Keratinocyte (primary cell): ENCODE results near the gene SLC6A7. TPM values are rescaled to one million over a fixed set of nuclear protein-coding genes. Genes with fewer than 3 reads are reported as not detected.

ENCODE experiments used
- DNase-seq: peaks from one replicate; pipeline ENCODE4 v3.0.0-alpha.2; 2011; ENCODE audit warnings: low read depth, missing footprints, low spot score
- FAIRE-seq: peaks from 2 replicates; lab custom pipeline; 2011; peaks lifted over from hg19 to GRCh38; lab: Jason Lieb, UNC
- H2AFZ ChIP-seq: 2 replicates; pipeline ENCODE4 v1.6.0; 2012; ENCODE audit warnings: low read length, control low read depth, inconsistent platforms; ENCODE audit not compliant: control insufficient read depth
- H3K27ac ChIP-seq: 2 replicates; pipeline ENCODE4 v1.5.1; 2011; ENCODE audit warnings: low read length; ENCODE audit not compliant: control insufficient read depth, insufficient read depth
- H3K27me3 ChIP-seq: 3 replicates; pipeline ENCODE4 v1.6.0; 2011; ENCODE audit warnings: low read length; ENCODE audit not compliant: control insufficient read depth, insufficient read depth; ENCODE audit errors: extremely low read depth
- H3K36me3 ChIP-seq, 2 experiments: 2 replicates in 1 of 2; 3 replicates in 1 of 2; pipeline ENCODE4 v1.5.1; 2011; ENCODE audit warnings: low read length in 2 of 2, mild to moderate bottlenecking in 1 of 2; ENCODE audit not compliant: control insufficient read depth in 2 of 2, insufficient read depth in 2 of 2; ENCODE audit errors: extremely low read depth in 1 of 2
- H3K4me1 ChIP-seq: 3 replicates; pipeline ENCODE4 v1.5.1; 2011; ENCODE audit warnings: low read length; ENCODE audit not compliant: control insufficient read depth, insufficient read depth; ENCODE audit errors: extremely low read depth
- H3K4me2 ChIP-seq: 3 replicates; pipeline ENCODE4 v1.6.0; 2011; ENCODE audit warnings: low read depth, low read length; ENCODE audit not compliant: control insufficient read depth, insufficient read depth; ENCODE audit errors: extremely low read depth
- H3K4me3 ChIP-seq, 3 experiments: fragments of 200-600 bp in 1 of 3; sonication (generic) in 1 of 3; 2 replicates in 2 of 3; 3 replicates in 1 of 3; pipeline ENCODE4 v1.5.1; 2011 to 2016; ENCODE audit warnings: low read length in 3 of 3, mild to moderate bottlenecking in 3 of 3, control low read depth in 2 of 3, inconsistent platforms in 1 of 3, low read depth in 1 of 3, mixed read lengths in 1 of 3, mixed run types in 1 of 3, moderate library complexity in 1 of 3; ENCODE audit not compliant: control insufficient read depth in 2 of 3, insufficient read depth in 2 of 3; ENCODE audit errors: extremely low read depth in 1 of 3
- H3K79me2 ChIP-seq: 2 replicates; pipeline ENCODE4 v1.6.0; 2012; ENCODE audit warnings: low read length; ENCODE audit not compliant: control insufficient read depth, insufficient read depth
- H3K9ac ChIP-seq: 3 replicates; pipeline ENCODE4 v1.6.0; 2011; ENCODE audit warnings: low read length; ENCODE audit not compliant: control insufficient read depth, insufficient read depth; ENCODE audit errors: extremely low read depth
- H3K9me1 ChIP-seq: 3 replicates; pipeline ENCODE4 v1.6.0; 2011; ENCODE audit warnings: low read length; ENCODE audit not compliant: control insufficient read depth, insufficient read depth; ENCODE audit errors: extremely low read depth
- H3K9me3 ChIP-seq: 2 replicates; pipeline ENCODE4 v1.5.1; 2012; ENCODE audit warnings: low read depth, low read length; ENCODE audit not compliant: control insufficient read depth
- H4K20me1 ChIP-seq: 3 replicates; pipeline ENCODE4 v1.6.0; 2011; ENCODE audit warnings: low read length; ENCODE audit not compliant: control insufficient read depth, insufficient read depth; ENCODE audit errors: extremely low read depth
- CTCF ChIP-seq, 3 experiments: IDR thresholded peaks in 1 of 3; conservative IDR thresholded peaks in 1 of 3; optimal IDR thresholded peaks in 1 of 3; 2 replicates in 2 of 3; 3 replicates in 1 of 3; pipeline versions ENCODE3 to v1.5.1; 2011; ENCODE audit warnings: low read length in 3 of 3, mild to moderate bottlenecking in 3 of 3, moderate library complexity in 2 of 3, control low read depth in 1 of 3, inconsistent platforms in 1 of 3; ENCODE audit not compliant: insufficient read depth in 2 of 3; ENCODE audit errors: extremely low read depth in 1 of 3
- EZH2 ChIP-seq: IDR thresholded peaks from one replicate; pipeline ENCODE4 v1.6.1; 2012; ENCODE audit warnings: inconsistent platforms, mild to moderate bottlenecking, low read length, moderate library complexity
- dilution Hi-C: fragments of 300-500 bp; cut with MboI; formaldehyde crosslinking; loops from one replicate; pipeline ENCODE4 v1.7.0; 2020; ENCODE audit warnings: low sequenced_read_pairs; ENCODE audit not compliant: extremely low pct_ligation_motif_present
- polyA plus RNA-seq, 5 experiments: library from polyadenylated mRNA; depleted of rRNA in 3 of 5; stranded (reverse) in 3 of 5; stranded (forward) in 1 of 5; unstranded in 1 of 5; fragments of >200 nt; gene quantifications; 1 replicate in 1 of 5; 2 replicates in 3 of 5; 3 replicates in 1 of 5; pipeline versions ENCODE4 v1.2.1 to v1.2.3, GENCODE V29; 2011 to 2012; ENCODE audit warnings: missing spikeins in 2 of 5, low read depth in 1 of 5, low replicate concordance in 1 of 5

SLC6A7 gene
- polyA plus RNA-seq, 1 donor (not counting 4 experiments of a cell fraction or from before 2014, with no cell fraction given), result not detected

DNA sequence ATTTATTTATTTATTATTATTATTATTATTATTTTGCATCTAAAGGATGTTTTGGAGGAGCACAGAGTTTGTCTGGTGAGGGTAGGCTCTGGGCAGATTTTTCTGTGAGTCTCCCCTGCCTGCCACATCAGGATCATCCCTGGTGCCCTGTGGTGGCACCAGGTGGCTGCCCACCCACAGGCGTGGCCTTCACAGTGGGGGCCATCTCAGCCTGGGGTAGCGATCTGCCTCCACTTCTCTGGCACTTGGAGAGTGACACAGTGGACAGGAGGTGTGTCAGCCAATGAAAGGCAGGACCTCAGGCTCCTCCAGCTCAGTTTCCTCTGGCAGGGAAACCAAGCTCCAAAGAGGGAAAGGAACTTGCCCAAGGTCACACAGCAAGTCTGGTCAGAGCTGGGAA lies 30.0 kb downstream of the SLC6A7 start:
- no peaks in the 10 kb centered on the region for H3K4me1 ChIP-seq
- DNase-seq (no peak), FAIRE-seq (no peak)
- H3K4me3 ChIP-seq, result no peak overlapping the region
- H3K9ac ChIP-seq, result no peak overlapping the region
- TF ChIP-seq CTCF (optimal IDR thresholded peaks at IDR 0.05 in 1 of 3, IDR thresholded peaks at IDR 0.05 in 1 of 3, conservative IDR thresholded peaks at IDR 0.05 in 1 of 3; ENCODE audit: extremely low read depth in 1 of 3, insufficient read depth in 2 of 3, low read length in 3 of 3) (no peak), EZH2 (no peak)
- dilution Hi-C loops, result no loop called here
- no peaks in the 10 kb centered on the region for H3K36me3 ChIP-seq
- no peak overlapping the region for H2AFZ ChIP-seq
- no peak overlapping the region for H3K27ac ChIP-seq
- no peaks in the 10 kb centered on the region for H3K9me3 ChIP-seq
- H3K79me2 ChIP-seq, result no peaks in the 10 kb centered on the region
- H3K4me2 ChIP-seq, result no peak overlapping the region
- H3K27me3 ChIP-seq, result peaks cover 11% of the 10 kb centered on the region
- no peaks in the 10 kb centered on the region for H3K9me1 ChIP-seq
- no peaks in the 10 kb centered on the region for H4K20me1 ChIP-seq

GRCh38 chr5:150221471-150221870 lies 31.6 kb downstream of the SLC6A7 start:
- FAIRE-seq, result no peak

More at GRCh38 chr5:150221471-150221870, 31.6 kb downstream of the SLC6A7 start:
- Histone ChIP-seq H3K9me1 (no peaks in the 10 kb centered on the region), H3K36me3 (no peaks in the 10 kb centered on the region), H3K79me2 (no peaks in the 10 kb centered on the region), H2AFZ (no peak overlapping the region), H4K20me1 (no peaks in the 10 kb centered on the region), H3K4me3 (no peak overlapping the region), H3K9ac (no peak overlapping the region), H3K27ac (no peak overlapping the region), H3K9me3 (no peaks in the 10 kb centered on the region), H3K4me2 (no peak overlapping the region), H3K27me3 (peaks cover 11% of the 10 kb centered on the region), H3K4me1 (no peaks in the 10 kb centered on the region)
- no peak for TF ChIP-seq CTCF (optimal IDR thresholded peaks at IDR 0.05 in 1 of 3, IDR thresholded peaks at IDR 0.05 in 1 of 3, conservative IDR thresholded peaks at IDR 0.05 in 1 of 3; ENCODE audit: extremely low read depth in 1 of 3, insufficient read depth in 2 of 3, low read length in 3 of 3)
- TF ChIP-seq EZH2, result no peak
- DNase-seq, result no peak
- dilution Hi-C loops, result no loop called here
